PC-9 (cell line): Measurements from ENCODE around the gene C11orf98.

Source experiments
- EZH2 ChIP-seq: fragments of 200-600 bp; sonication (generic); IDR thresholded peaks from 2 replicates; pipeline ENCODE4 v1.8.0; 2017; ENCODE audit warnings: antibody characterized with exemption, low read depth
- TF ChIP-seq, protein P1 (sequence below): fragments of 200-600 bp; sonication (generic); conservative IDR thresholded peaks from 2 replicates; pipeline ENCODE4 v1.6.1; 2017; ENCODE audit warnings: mixed run types, antibody characterized with exemption, mild to moderate bottlenecking, moderate library complexity

DNA sequence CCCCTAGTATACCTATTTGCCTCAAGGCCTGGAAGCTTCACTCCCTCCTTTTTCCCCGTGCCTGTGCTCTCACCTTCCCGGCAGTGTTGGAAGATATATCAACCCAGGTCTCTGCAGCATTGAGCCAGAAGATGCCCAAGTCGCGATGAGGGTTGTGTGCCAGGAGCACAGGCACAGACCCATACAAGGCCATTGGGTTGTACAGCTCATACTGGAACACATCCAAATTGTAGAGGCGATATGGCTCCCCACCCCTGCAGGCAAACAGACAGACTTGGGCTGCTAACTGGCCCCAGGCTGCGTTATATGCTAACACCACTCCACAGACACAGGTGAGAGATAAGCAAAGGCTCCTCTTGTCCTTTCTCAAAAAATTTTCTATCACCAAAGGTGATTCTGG, 32.5 kb downstream of the C11orf98 start:
- TF ChIP-seq, protein P1, sequence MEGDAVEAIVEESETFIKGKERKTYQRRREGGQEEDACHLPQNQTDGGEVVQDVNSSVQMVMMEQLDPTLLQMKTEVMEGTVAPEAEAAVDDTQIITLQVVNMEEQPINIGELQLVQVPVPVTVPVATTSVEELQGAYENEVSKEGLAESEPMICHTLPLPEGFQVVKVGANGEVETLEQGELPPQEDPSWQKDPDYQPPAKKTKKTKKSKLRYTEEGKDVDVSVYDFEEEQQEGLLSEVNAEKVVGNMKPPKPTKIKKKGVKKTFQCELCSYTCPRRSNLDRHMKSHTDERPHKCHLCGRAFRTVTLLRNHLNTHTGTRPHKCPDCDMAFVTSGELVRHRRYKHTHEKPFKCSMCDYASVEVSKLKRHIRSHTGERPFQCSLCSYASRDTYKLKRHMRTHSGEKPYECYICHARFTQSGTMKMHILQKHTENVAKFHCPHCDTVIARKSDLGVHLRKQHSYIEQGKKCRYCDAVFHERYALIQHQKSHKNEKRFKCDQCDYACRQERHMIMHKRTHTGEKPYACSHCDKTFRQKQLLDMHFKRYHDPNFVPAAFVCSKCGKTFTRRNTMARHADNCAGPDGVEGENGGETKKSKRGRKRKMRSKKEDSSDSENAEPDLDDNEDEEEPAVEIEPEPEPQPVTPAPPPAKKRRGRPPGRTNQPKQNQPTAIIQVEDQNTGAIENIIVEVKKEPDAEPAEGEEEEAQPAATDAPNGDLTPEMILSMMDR = no peak
- no peak for TF ChIP-seq EZH2
